ENCODE results near the gene PCDHGA3.
A peak's percentile ranks its signal among the peaks of the same experiment; 100 is the strongest.
"Not testable (repeated sequence)": the region's sequence is repeated elsewhere in the genome, so short reads cannot be mapped to it uniquely, and the experiment has no call there.

The PCDHGA3 gene

DNA sequence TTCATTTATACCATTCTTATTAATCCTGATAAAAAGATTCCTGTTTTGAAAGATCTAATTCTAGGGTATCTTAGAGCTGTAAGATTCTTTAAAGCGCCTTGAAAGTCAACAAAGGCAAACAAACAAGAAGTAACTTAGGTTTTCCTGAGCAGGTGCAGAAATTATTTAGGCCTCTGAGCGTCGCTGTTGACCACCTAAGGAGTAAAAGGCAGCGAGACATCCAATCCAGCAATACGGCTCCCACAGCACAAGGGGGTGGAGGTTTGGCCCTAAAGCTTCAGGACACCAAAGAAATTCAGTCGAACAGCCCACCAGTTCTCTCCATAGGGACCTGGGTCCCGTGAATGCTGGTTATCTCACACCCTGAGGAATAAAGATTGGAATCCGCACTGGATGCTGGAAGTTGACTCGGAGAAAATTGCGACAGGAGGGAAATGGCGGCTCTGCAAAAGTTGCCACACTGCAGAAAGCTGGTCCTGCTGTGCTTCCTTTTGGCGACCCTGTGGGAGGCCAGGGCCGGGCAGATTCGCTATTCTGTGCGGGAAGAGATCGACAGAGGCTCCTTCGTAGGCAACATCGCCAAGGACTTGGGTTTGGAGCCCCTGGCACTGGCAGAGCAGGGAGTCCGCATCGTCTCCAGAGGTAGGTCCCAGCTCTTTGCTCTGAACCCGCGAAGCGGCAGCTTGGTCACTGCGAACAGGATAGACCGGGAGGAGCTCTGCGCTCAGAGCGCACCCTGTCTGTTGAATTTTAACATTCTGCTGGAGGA is 4.9 kb upstream of the PCDHGA3 start, which contains the start of gene PCDHGA2:
PCDHGA2 (plus strand) TSS at position 223 of the 769 bp plus-strand sequence.
- Histone ChIP-seq H3K9ac (no peak within 1 kb of the TSS), H3K4me2 (no peak within 1 kb of the TSS), H3K27ac (no peak within 1 kb of the TSS), H3K4me3 (IDR thresholded peaks at IDR 0.05; ENCODE audit: insufficient read depth, low read depth, low read length) (no peak within 1 kb of the TSS), H3K79me2 (ENCODE audit: insufficient read depth, low read depth) (no peaks in the 10 kb centered on the region), H2AFZ (ENCODE audit: low read depth) (no peak within 1 kb of the TSS), H3K4me1 (ENCODE audit: low read depth, poor library complexity, severe bottlenecking) (no peaks in the 10 kb centered on the region), H3K36me3 (ENCODE audit: insufficient read depth) (no peaks in the 10 kb centered on the region), H3K27me3 (ENCODE audit: insufficient read depth, low read depth) (no peaks in the 10 kb centered on the region), H4K20me1 (ENCODE audit: insufficient read depth) (no peaks in the 10 kb centered on the region)
- TF ChIP-seq, protein P1, sequence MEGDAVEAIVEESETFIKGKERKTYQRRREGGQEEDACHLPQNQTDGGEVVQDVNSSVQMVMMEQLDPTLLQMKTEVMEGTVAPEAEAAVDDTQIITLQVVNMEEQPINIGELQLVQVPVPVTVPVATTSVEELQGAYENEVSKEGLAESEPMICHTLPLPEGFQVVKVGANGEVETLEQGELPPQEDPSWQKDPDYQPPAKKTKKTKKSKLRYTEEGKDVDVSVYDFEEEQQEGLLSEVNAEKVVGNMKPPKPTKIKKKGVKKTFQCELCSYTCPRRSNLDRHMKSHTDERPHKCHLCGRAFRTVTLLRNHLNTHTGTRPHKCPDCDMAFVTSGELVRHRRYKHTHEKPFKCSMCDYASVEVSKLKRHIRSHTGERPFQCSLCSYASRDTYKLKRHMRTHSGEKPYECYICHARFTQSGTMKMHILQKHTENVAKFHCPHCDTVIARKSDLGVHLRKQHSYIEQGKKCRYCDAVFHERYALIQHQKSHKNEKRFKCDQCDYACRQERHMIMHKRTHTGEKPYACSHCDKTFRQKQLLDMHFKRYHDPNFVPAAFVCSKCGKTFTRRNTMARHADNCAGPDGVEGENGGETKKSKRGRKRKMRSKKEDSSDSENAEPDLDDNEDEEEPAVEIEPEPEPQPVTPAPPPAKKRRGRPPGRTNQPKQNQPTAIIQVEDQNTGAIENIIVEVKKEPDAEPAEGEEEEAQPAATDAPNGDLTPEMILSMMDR (conservative IDR thresholded peaks at IDR 0.05; ENCODE audit: low read depth, low read length), result 0 out of 2 replicates have a peak, but pooled peaks have one; percentile 14

DNA sequence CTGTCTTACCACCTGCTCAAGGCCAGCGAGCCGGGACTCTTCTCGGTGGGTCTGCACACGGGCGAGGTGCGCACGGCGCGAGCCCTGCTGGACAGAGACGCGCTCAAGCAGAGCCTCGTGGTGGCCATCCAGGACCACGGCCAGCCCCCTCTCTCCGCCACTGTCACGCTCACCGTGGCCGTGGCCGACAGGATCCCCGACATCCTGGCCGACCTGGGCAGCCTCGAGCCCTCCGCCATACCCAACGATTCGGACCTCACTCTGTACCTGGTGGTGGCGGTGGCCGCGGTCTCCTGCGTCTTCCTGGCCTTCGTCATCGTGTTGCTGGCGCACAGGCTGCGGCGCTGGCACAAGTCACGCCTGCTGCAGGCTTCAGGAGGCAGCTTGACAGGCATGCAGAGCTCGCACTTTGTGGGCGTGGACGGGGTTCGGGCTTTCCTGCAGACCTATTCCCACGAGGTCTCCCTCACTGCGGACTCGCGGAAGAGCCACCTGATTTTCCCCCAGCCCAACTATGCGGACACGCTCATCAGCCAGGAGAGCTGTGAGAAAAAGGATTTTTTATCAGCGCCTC is 2.8 kb upstream of the PCDHGA3 start:
- H2AFZ ChIP-seq (ENCODE audit: low read depth); H3K27me3 ChIP-seq (ENCODE audit: insufficient read depth, low read depth); H3K79me2 ChIP-seq (ENCODE audit: insufficient read depth, low read depth); H3K9ac ChIP-seq; H3K4me3 ChIP-seq (IDR thresholded peaks at IDR 0.05; ENCODE audit: insufficient read depth, low read depth, low read length); H3K27ac ChIP-seq; H3K4me1 ChIP-seq (ENCODE audit: low read depth, poor library complexity, severe bottlenecking); H3K36me3 ChIP-seq (ENCODE audit: insufficient read depth); H4K20me1 ChIP-seq (ENCODE audit: insufficient read depth); H3K4me2 ChIP-seq: not testable (repeated sequence)

- H3K4me2 ChIP-seq, result no peak overlapping the region
- no peak overlapping the region for H3K27ac ChIP-seq
- no peak overlapping the region for H2AFZ ChIP-seq (ENCODE audit: low read depth)
- H3K27me3 ChIP-seq (ENCODE audit: insufficient read depth, low read depth), result no peaks in the 10 kb centered on the region
- no peaks in the 10 kb centered on the region for H3K36me3 ChIP-seq (ENCODE audit: insufficient read depth)
- H3K79me2 ChIP-seq (ENCODE audit: insufficient read depth, low read depth), result no peaks in the 10 kb centered on the region
- H3K4me3 ChIP-seq (IDR thresholded peaks at IDR 0.05; ENCODE audit: insufficient read depth, low read depth, low read length), result no peak overlapping the region
- H3K9ac ChIP-seq, result no peak overlapping the region
- TF ChIP-seq, protein P1 (conservative IDR thresholded peaks at IDR 0.05; ENCODE audit: low read depth, low read length), result no peak
- H3K4me1 ChIP-seq (ENCODE audit: low read depth, poor library complexity, severe bottlenecking), result no peaks in the 10 kb centered on the region
- no peaks in the 10 kb centered on the region for H4K20me1 ChIP-seq (ENCODE audit: insufficient read depth)
These were observed 856 bp upstream of the PCDHGA3 start for GRCh38 chr5:141342773-141343172.

GRCh38 chr5:141343953-141344463 is 379 bp downstream of the PCDHGA3 start:
- no peaks in the 10 kb centered on the region for H3K27me3 ChIP-seq (ENCODE audit: insufficient read depth, low read depth)
- H2AFZ ChIP-seq (ENCODE audit: low read depth), result no peak overlapping the region
- H3K9ac ChIP-seq, result no peak overlapping the region

More at GRCh38 chr5:141343953-141344463, 379 bp downstream of the PCDHGA3 start:
- TF ChIP-seq, protein P1 (conservative IDR thresholded peaks at IDR 0.05; ENCODE audit: low read depth, low read length), result no peak
- Histone ChIP-seq H3K4me3 (IDR thresholded peaks at IDR 0.05; ENCODE audit: insufficient read depth, low read depth, low read length) (no peak overlapping the region), H3K4me1 (ENCODE audit: low read depth, poor library complexity, severe bottlenecking) (no peaks in the 10 kb centered on the region), H3K4me2 (no peak overlapping the region), H3K36me3 (ENCODE audit: insufficient read depth) (no peaks in the 10 kb centered on the region), H3K79me2 (ENCODE audit: insufficient read depth, low read depth) (no peaks in the 10 kb centered on the region), H4K20me1 (ENCODE audit: insufficient read depth) (no peaks in the 10 kb centered on the region), H3K27ac (no peak overlapping the region)
